ENCODE results near the gene RETNLB. TPM values are rescaled to one million over a fixed set of nuclear protein-coding genes. Genes with fewer than 3 reads are reported as not detected.

RETNLB gene
- total RNA-seq, 2 donors from 2014 or later = not detected

GRCh38 chr3:108780235-108780634 is 23.0 kb upstream of the RETNLB start:
- H3K4me1 ChIP-seq (replicated peaks) = no peaks in the 10 kb centered on the region
- no peak overlapping the region for H3K4me3 ChIP-seq
- H3K27me3 ChIP-seq (replicated peaks; ENCODE audit: insufficient read depth) = no peaks in the 10 kb centered on the region
- 83% methylated on average over 4 of the region's 4 CpGs for WGBS
- DNase-seq (ENCODE audit: low spot score) = no peak
- no peak overlapping the region for H3K27ac ChIP-seq
- no peak for TF ChIP-seq POLR2AphosphoS5 (IDR thresholded peaks at IDR 0.05)
- no peak for TF ChIP-seq POLR2A (IDR thresholded peaks at IDR 0.05)
- TF ChIP-seq, protein P1, sequence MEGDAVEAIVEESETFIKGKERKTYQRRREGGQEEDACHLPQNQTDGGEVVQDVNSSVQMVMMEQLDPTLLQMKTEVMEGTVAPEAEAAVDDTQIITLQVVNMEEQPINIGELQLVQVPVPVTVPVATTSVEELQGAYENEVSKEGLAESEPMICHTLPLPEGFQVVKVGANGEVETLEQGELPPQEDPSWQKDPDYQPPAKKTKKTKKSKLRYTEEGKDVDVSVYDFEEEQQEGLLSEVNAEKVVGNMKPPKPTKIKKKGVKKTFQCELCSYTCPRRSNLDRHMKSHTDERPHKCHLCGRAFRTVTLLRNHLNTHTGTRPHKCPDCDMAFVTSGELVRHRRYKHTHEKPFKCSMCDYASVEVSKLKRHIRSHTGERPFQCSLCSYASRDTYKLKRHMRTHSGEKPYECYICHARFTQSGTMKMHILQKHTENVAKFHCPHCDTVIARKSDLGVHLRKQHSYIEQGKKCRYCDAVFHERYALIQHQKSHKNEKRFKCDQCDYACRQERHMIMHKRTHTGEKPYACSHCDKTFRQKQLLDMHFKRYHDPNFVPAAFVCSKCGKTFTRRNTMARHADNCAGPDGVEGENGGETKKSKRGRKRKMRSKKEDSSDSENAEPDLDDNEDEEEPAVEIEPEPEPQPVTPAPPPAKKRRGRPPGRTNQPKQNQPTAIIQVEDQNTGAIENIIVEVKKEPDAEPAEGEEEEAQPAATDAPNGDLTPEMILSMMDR (IDR thresholded peaks at IDR 0.05) = no peak
- H3K36me3 ChIP-seq = no peaks in the 10 kb centered on the region
- H3K9me3 ChIP-seq = no peaks in the 10 kb centered on the region
- intact Hi-C loops (cut with DNase I) = no loop called here

GRCh38 chr3:108779496-108779895 is 22.3 kb upstream of the RETNLB start:
- Histone ChIP-seq H3K4me1 (replicated peaks) (no peaks in the 10 kb centered on the region), H3K27me3 (replicated peaks; ENCODE audit: insufficient read depth) (no peaks in the 10 kb centered on the region), H3K36me3 (no peaks in the 10 kb centered on the region), H3K9me3 (no peaks in the 10 kb centered on the region), H3K4me3 (no peak overlapping the region), H3K27ac (no peak overlapping the region)
- WGBS = 72% methylated on average over 3 of the region's 3 CpGs
- no peak for DNase-seq (ENCODE audit: low spot score)
- TF ChIP-seq POLR2AphosphoS5 (IDR thresholded peaks at IDR 0.05) (no peak), POLR2A (IDR thresholded peaks at IDR 0.05) (no peak)
- TF ChIP-seq, protein P1 (IDR thresholded peaks at IDR 0.05) = no peak
- intact Hi-C loops (cut with DNase I) = no loop called here

DNA sequence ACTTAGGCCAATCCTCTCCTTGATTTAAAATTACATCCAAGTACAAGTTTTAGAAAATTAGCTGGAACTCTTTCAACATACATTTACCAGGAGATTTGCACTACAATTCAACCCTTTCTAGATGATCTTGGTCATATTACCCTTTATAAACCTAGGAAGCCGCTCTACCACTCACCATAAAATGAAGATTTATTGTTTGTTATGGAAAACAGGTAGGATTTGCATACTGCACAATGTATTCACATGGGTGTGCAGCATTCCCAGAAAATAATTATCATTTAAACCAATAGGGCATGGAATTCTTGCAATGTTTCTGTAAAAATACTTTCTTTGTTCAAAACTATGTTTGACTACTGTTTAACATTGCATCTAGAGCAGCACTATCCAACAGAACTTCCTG is 18.4 kb upstream of the RETNLB start:
- DNase-seq (ENCODE audit: low spot score) = no peak
- intact Hi-C loops (cut with DNase I) = no loop called here
- H3K27ac ChIP-seq = no peak overlapping the region
- no peaks in the 10 kb centered on the region for H3K36me3 ChIP-seq
- H3K4me3 ChIP-seq = no peak overlapping the region
- 50% methylated on average over 1 of the region's 1 CpG for WGBS
- no peaks in the 10 kb centered on the region for H3K9me3 ChIP-seq
- TF ChIP-seq POLR2AphosphoS5 (IDR thresholded peaks at IDR 0.05) (no peak), POLR2A (IDR thresholded peaks at IDR 0.05) (no peak)
- TF ChIP-seq, protein P1 (IDR thresholded peaks at IDR 0.05) = no peak
- no peaks in the 10 kb centered on the region for H3K4me1 ChIP-seq (replicated peaks)
- no peaks in the 10 kb centered on the region for H3K27me3 ChIP-seq (replicated peaks; ENCODE audit: insufficient read depth)

- Histone ChIP-seq H3K36me3 (no peaks in the 10 kb centered on the region), H3K4me3 (no peak overlapping the region), H3K27me3 (replicated peaks; ENCODE audit: insufficient read depth) (no peaks in the 10 kb centered on the region), H3K4me1 (replicated peaks) (no peaks in the 10 kb centered on the region), H3K27ac (no peak overlapping the region), H3K9me3 (no peaks in the 10 kb centered on the region)
- intact Hi-C loops (cut with DNase I) = no loop called here
- TF ChIP-seq POLR2AphosphoS5 (IDR thresholded peaks at IDR 0.05) = no peak
- no peak for DNase-seq (ENCODE audit: low spot score)
- WGBS = 86% methylated on average over 3 of the region's 3 CpGs
Observed at GRCh38 chr3:108767253-108767652, 10.0 kb upstream of the RETNLB start.

- DNase-seq (ENCODE audit: low spot score) = no peak
- no peaks in the 10 kb centered on the region for H3K36me3 ChIP-seq
- 79% methylated on average over 5 of the region's 5 CpGs for WGBS
- no peak overlapping the region for H3K27ac ChIP-seq
- H3K9me3 ChIP-seq = no peaks in the 10 kb centered on the region
- intact Hi-C loops (cut with DNase I) = no loop called here
- TF ChIP-seq, protein P1 (IDR thresholded peaks at IDR 0.05) = no peak
- TF ChIP-seq POLR2A (IDR thresholded peaks at IDR 0.05) (no peak), POLR2AphosphoS5 (IDR thresholded peaks at IDR 0.05) (no peak)
- H3K4me3 ChIP-seq = no peak overlapping the region
- no peaks in the 10 kb centered on the region for H3K27me3 ChIP-seq (replicated peaks; ENCODE audit: insufficient read depth)
- no peaks in the 10 kb centered on the region for H3K4me1 ChIP-seq (replicated peaks)
Observed at GRCh38 chr3:108755686-108756085, 1.5 kb downstream of the RETNLB start.

Measured in prostate gland (tissue), 2 donors.